NB4 (cell line): Measurements from ENCODE around the gene TRAF3.
"Not testable (repeated sequence)": the region's sequence is repeated elsewhere in the genome, so short reads cannot be mapped to it uniquely, and the experiment has no call there.

ENCODE experiments used
- POLR2A ChIP-seq: IDR thresholded peaks from 2 replicates; pipeline ENCODE4 v1.6.1; 2011; ENCODE audit warnings: mild to moderate bottlenecking; ENCODE audit not compliant: insufficient read length; ENCODE audit errors: extremely low read depth
- TF ChIP-seq, protein P1 (sequence below): IDR thresholded peaks from one replicate; pipeline ENCODE4 v1.5.1; 2012; ENCODE audit warnings: low read depth, low read length

DNA sequence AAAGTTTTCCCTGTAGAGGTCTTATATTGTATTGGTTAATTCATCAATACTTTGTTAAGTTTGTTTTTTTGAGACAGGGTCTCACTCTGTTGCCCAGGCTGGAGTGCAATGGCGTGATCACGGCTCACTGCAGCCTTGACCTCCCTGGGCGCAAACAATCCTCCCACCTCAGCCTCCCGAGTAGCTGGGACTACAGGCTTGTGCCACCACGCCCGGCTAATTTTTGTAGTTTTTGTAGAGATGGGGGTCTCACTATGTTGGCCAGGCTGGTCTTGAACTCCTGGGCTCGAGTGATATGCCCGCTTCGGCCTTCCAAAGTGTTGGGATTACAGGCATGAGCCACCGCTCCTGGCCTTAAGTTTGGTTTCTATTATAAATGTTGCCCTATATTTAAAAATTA is 149.6 kb downstream of the TRAF3 start:
- TF ChIP-seq, protein P1, sequence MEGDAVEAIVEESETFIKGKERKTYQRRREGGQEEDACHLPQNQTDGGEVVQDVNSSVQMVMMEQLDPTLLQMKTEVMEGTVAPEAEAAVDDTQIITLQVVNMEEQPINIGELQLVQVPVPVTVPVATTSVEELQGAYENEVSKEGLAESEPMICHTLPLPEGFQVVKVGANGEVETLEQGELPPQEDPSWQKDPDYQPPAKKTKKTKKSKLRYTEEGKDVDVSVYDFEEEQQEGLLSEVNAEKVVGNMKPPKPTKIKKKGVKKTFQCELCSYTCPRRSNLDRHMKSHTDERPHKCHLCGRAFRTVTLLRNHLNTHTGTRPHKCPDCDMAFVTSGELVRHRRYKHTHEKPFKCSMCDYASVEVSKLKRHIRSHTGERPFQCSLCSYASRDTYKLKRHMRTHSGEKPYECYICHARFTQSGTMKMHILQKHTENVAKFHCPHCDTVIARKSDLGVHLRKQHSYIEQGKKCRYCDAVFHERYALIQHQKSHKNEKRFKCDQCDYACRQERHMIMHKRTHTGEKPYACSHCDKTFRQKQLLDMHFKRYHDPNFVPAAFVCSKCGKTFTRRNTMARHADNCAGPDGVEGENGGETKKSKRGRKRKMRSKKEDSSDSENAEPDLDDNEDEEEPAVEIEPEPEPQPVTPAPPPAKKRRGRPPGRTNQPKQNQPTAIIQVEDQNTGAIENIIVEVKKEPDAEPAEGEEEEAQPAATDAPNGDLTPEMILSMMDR: not testable (repeated sequence)
- TF ChIP-seq POLR2A: not testable (repeated sequence)
